ENCODE results near the gene LYRM4. TPM values are rescaled to one million over a fixed set of nuclear protein-coding genes. Genes with fewer than 3 reads are reported as not detected.

LYRM4 gene
- total and polyA plus RNA-seq, 9 of the 15 experiments (the other 6 are each of a cell fraction or from before 2014, with no cell fraction given) = 24.2 to 69.4 (median 41.8) TPM

DNA sequence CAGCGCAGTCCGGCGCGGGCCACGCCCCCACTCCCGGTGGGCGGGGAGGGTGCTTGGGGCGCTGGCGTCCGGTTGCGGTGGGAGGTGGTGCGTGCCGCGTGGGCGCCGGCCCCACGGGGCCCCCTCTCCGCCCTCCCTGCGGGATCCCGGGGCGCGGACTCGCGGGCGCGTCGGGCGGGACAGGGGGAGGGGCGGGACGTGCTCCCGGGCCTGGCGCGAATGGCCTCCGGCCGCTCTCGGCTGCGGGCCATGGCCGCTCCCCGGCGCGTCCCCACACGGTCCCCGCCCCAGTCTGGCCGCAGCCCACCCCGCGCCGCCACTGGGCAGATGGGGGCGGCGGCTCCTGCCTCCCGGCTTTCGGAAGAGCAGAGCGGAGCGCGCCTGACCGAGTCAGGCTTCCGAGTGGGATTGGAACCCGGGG lies 176.4 kb downstream of the LYRM4 start (continued):
- no peak for TF ChIP-seq ZBTB40 (IDR thresholded peaks at IDR 0.05)
- no peak for TF ChIP-seq ZBTB40 (CRISPR knock-in tag; IDR thresholded peaks at IDR 0.05)
- no peak for TF ChIP-seq GATA2 (CRISPR knock-in tag; IDR thresholded peaks at IDR 0.05)
- TF ChIP-seq E2F6 (IDR thresholded peaks at IDR 0.05; ENCODE audit: borderline replicate concordance in 1 of 2, extremely low read depth in 1 of 2, insufficient read depth in 1 of 2, insufficient read length in 1 of 2, low read depth in 1 of 2, low read length in 1 of 2, poor library complexity in 1 of 2, severe bottlenecking in 1 of 2) = peak in 1 of 2 experiments; percentile 6
- no peak for TF ChIP-seq FOXK1 (CRISPR knock-in tag; IDR thresholded peaks at IDR 0.05; ENCODE audit: borderline replicate concordance)
- TF ChIP-seq, protein P1, sequence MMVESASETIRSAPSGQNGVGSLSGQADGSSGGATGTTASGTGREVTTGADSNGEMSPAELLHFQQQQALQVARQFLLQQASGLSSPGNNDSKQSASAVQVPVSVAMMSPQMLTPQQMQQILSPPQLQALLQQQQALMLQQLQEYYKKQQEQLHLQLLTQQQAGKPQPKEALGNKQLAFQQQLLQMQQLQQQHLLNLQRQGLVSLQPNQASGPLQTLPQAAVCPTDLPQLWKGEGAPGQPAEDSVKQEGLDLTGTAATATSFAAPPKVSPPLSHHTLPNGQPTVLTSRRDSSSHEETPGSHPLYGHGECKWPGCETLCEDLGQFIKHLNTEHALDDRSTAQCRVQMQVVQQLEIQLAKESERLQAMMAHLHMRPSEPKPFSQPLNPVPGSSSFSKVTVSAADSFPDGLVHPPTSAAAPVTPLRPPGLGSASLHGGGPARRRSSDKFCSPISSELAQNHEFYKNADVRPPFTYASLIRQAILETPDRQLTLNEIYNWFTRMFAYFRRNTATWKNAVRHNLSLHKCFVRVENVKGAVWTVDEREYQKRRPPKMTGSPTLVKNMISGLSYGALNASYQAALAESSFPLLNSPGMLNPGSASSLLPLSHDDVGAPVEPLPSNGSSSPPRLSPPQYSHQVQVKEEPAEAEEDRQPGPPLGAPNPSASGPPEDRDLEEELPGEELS (CRISPR knock-in tag; IDR thresholded peaks at IDR 0.05; ENCODE audit: borderline replicate concordance) = no peak
- TF ChIP-seq KDM2B (CRISPR knock-in tag; IDR thresholded peaks at IDR 0.05) = no peak
- TF ChIP-seq ETV1 (tag; conservative IDR thresholded peaks at IDR 0.05; ENCODE audit: low read depth) = no peak
- 0 out of 2 replicates have a peak, but pooled peaks have one; percentile 69 for TF ChIP-seq KAT7 (CRISPR knock-in tag; IDR thresholded peaks at IDR 0.05; ENCODE audit: borderline replicate concordance)
- TF ChIP-seq MXD1 (CRISPR knock-in tag; IDR thresholded peaks at IDR 0.05; ENCODE audit: borderline replicate concordance, poor library complexity, severe bottlenecking) = no peak
- no peak for TF ChIP-seq IFI16 (CRISPR knock-in tag; IDR thresholded peaks at IDR 0.05)
- TF ChIP-seq FOS (IDR thresholded peaks at IDR 0.05; ENCODE audit: extremely low read depth, insufficient read length) = no peak
- no peak for TF ChIP-seq DPF2 (IDR thresholded peaks at IDR 0.05)
- no peak for TF ChIP-seq MTA1 (IDR thresholded peaks at IDR 0.05; ENCODE audit: borderline replicate concordance)

All from K562 (cell line).